Measurements from ENCODE around the gene TBRG1. TPM values are rescaled to one million over a fixed set of nuclear protein-coding genes. Genes with fewer than 3 reads are reported as not detected.

The TBRG1 gene
- total and polyA plus RNA-seq, 2 experiments from 2014 or later = 24.8 to 56.6 TPM

DNA sequence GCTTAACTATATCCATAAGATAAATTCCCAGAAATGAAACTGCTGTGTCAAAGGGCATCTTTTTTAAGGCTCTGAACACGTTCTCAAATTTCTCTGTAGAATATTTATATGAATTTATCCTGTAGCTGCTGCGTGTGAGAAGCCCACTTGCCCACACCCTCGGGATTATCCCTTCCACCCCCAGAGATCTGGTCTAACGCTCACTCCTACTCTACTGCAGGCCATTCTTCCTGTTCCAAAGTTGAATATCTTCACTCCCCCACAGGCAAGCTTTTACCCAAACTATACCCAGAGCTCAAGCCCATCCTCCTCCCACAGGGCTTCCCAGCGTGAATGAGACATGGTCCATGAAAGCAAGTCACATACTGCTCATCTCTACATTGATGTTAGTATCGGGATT lies 25.9 kb downstream of the TBRG1 start (continued):
- TF ChIP-seq, protein P1, sequence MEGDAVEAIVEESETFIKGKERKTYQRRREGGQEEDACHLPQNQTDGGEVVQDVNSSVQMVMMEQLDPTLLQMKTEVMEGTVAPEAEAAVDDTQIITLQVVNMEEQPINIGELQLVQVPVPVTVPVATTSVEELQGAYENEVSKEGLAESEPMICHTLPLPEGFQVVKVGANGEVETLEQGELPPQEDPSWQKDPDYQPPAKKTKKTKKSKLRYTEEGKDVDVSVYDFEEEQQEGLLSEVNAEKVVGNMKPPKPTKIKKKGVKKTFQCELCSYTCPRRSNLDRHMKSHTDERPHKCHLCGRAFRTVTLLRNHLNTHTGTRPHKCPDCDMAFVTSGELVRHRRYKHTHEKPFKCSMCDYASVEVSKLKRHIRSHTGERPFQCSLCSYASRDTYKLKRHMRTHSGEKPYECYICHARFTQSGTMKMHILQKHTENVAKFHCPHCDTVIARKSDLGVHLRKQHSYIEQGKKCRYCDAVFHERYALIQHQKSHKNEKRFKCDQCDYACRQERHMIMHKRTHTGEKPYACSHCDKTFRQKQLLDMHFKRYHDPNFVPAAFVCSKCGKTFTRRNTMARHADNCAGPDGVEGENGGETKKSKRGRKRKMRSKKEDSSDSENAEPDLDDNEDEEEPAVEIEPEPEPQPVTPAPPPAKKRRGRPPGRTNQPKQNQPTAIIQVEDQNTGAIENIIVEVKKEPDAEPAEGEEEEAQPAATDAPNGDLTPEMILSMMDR (conservative IDR thresholded peaks at IDR 0.05; ENCODE audit: low read depth in 2 of 2) = no peak
- TF ChIP-seq, protein P2, sequence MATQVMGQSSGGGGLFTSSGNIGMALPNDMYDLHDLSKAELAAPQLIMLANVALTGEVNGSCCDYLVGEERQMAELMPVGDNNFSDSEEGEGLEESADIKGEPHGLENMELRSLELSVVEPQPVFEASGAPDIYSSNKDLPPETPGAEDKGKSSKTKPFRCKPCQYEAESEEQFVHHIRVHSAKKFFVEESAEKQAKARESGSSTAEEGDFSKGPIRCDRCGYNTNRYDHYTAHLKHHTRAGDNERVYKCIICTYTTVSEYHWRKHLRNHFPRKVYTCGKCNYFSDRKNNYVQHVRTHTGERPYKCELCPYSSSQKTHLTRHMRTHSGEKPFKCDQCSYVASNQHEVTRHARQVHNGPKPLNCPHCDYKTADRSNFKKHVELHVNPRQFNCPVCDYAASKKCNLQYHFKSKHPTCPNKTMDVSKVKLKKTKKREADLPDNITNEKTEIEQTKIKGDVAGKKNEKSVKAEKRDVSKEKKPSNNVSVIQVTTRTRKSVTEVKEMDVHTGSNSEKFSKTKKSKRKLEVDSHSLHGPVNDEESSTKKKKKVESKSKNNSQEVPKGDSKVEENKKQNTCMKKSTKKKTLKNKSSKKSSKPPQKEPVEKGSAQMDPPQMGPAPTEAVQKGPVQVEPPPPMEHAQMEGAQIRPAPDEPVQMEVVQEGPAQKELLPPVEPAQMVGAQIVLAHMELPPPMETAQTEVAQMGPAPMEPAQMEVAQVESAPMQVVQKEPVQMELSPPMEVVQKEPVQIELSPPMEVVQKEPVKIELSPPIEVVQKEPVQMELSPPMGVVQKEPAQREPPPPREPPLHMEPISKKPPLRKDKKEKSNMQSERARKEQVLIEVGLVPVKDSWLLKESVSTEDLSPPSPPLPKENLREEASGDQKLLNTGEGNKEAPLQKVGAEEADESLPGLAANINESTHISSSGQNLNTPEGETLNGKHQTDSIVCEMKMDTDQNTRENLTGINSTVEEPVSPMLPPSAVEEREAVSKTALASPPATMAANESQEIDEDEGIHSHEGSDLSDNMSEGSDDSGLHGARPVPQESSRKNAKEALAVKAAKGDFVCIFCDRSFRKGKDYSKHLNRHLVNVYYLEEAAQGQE (IDR thresholded peaks at IDR 0.05; ENCODE audit: unreplicated experiment) = no peak

DNA sequence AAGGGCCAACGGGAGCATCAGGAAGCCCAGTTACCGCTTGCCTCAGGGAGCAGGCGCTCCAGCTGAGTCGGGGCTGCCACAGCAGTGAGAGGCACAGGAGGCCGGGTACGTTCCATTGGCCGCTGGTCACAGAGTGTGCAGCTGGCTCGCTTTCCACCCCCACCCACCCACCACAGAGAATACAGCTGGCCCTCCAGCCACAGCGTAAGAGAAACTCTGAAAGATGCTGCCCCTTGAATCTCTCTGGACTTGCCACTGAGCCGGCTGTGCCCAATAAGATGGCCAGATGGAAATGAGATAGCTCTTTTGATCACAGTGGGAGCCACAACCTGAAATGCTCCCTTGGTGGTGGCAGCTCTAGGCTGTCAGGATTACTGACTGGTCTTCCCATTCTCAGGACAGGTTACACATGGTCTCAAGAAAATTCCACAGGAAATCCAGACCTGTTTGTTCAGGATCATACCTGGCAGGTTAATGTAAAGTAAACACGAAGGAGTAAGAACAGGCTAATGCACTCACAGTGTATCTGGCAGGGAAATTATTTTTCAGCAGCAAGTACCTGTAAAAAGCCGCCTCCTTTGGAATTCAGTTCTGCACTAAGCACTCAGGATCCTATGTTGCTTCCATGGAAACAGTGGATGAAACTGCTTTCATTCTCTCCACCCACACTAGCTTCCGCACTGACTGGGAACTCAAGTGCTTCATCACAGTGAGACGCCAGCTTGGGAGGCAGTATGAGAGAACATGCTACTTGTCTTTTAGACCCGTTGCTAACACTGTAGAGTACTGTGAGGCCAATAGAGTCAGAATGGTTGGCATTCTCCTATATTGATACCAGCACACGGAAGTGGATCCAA lies 34.3 kb downstream of the TBRG1 start:
- Mint-ChIP-seq H3K4me1 (peaks cover 21% of the 10 kb centered on the region), H3K27me3 (ENCODE audit: insufficient read depth, low read depth, poor library complexity) (peaks cover 7% of the 10 kb centered on the region), H3K4me3 (peak overlapping the region; percentile 43; the same call in 1 of the 3 replicates), H3K9me3 (no peaks in the 10 kb centered on the region), H3K36me3 (ENCODE audit: low read depth) (no peaks in the 10 kb centered on the region), H3K27ac (no peak overlapping the region)
- Histone ChIP-seq H3K36me3 (ENCODE audit: insufficient read depth) (no peaks in the 10 kb centered on the region), H3K4me2 (peak overlapping the region; percentile 6), H3K27ac (ENCODE audit: low read depth) (no peak overlapping the region), H3K9me2 (ENCODE audit: insufficient read depth) (no peaks in the 10 kb centered on the region), H4K20me1 (replicated peaks; ENCODE audit: insufficient read depth) (no peaks in the 10 kb centered on the region), H2AFZ (0 out of 2 replicates have a peak overlapping the region, but pooled peaks have one; percentile 15), H3K4me1 (ENCODE audit: insufficient read depth) (peaks cover 17% of the 10 kb centered on the region), H3K27me3 (ENCODE audit: insufficient read depth) (no peaks in the 10 kb centered on the region), H3K79me2 (replicated peaks; ENCODE audit: insufficient read depth) (no peaks in the 10 kb centered on the region), H3K4me3 (peak overlapping the region; percentile 31), H3F3A (replicated peaks; ENCODE audit: low read depth) (no peaks in the 10 kb centered on the region)
- DNase-seq (ENCODE audit: low spot score) = peak; percentile 53
- peak; percentile 89 for ATAC-seq
- TF ChIP-seq EZH2phosphoT487 (IDR thresholded peaks at IDR 0.05; ENCODE audit: unreplicated experiment) (no peak), POLR2AphosphoS5 (IDR thresholded peaks at IDR 0.05; ENCODE audit: low read depth) (no peak), ZNF114 (CRISPR knock-in tag; IDR thresholded peaks at IDR 0.05) (no peak), JUNB (IDR thresholded peaks at IDR 0.05; ENCODE audit: unreplicated experiment) (no peak)

DNA sequence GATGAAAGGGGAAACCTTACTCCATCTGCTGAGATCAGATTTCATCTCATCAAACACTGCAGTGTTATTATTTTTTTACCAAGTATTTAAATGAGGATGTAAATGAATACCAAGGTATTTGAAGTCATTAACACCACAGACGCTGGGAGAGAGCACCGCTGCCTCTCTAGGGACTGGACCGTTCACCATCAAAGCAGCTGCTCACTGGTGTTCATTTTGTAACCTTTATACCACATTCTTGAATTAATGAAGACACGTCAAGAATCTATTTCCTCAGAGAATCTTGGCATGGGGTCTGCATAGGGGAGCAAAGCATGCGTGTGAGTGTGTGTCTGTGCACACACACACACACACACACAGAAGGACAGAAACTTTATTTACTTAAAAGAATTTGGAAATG lies 35.2 kb downstream of the TBRG1 start:
- H2AFZ ChIP-seq = no peak overlapping the region
- H3K4me1 ChIP-seq (ENCODE audit: insufficient read depth) = peaks cover 17% of the 10 kb centered on the region
- H4K20me1 ChIP-seq (replicated peaks; ENCODE audit: insufficient read depth) = no peaks in the 10 kb centered on the region
- Mint-ChIP-seq H3K36me3 (ENCODE audit: low read depth) (no peaks in the 10 kb centered on the region), H3K4me3 (0 out of 3 replicates have a peak overlapping the region, but pooled peaks have one; percentile 7), H3K27me3 (ENCODE audit: insufficient read depth, low read depth, poor library complexity) (peaks cover 7% of the 10 kb centered on the region), H3K4me1 (peaks cover 21% of the 10 kb centered on the region), H3K9me3 (no peaks in the 10 kb centered on the region), H3K27ac (no peak overlapping the region)
- no peak overlapping the region for H3K4me3 ChIP-seq
- no peaks in the 10 kb centered on the region for H3K9me2 ChIP-seq (ENCODE audit: insufficient read depth)
- H3K27ac ChIP-seq (ENCODE audit: low read depth) = no peak overlapping the region
- H3K4me2 ChIP-seq = peak overlapping the region; percentile 6; the same call in 1 of the 2 replicates
- no peaks in the 10 kb centered on the region for H3K27me3 ChIP-seq (ENCODE audit: insufficient read depth)
- ATAC-seq (peak; percentile 51), DNase-seq (ENCODE audit: low spot score) (peak; percentile 42)
- no peaks in the 10 kb centered on the region for H3F3A ChIP-seq (replicated peaks; ENCODE audit: low read depth)
- no peaks in the 10 kb centered on the region for H3K79me2 ChIP-seq (replicated peaks; ENCODE audit: insufficient read depth)
- no peaks in the 10 kb centered on the region for H3K36me3 ChIP-seq (ENCODE audit: insufficient read depth)
- no peak for TF ChIP-seq ZNF114 (CRISPR knock-in tag; IDR thresholded peaks at IDR 0.05)
- TF ChIP-seq ZNF331 (CRISPR knock-in tag; IDR thresholded peaks at IDR 0.05; ENCODE audit: low read depth) = no peak
- TF ChIP-seq, protein P3, sequence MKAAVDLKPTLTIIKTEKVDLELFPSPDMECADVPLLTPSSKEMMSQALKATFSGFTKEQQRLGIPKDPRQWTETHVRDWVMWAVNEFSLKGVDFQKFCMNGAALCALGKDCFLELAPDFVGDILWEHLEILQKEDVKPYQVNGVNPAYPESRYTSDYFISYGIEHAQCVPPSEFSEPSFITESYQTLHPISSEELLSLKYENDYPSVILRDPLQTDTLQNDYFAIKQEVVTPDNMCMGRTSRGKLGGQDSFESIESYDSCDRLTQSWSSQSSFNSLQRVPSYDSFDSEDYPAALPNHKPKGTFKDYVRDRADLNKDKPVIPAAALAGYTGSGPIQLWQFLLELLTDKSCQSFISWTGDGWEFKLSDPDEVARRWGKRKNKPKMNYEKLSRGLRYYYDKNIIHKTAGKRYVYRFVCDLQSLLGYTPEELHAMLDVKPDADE (IDR thresholded peaks at IDR 0.05) = no peak
- TF ChIP-seq POLR2AphosphoS5 (IDR thresholded peaks at IDR 0.05; ENCODE audit: low read depth) = no peak

Measured in GM23338 (cell line).